K562 (cell line): ENCODE measurements around the gene BRCC3. TPM values are rescaled to one million over a fixed set of nuclear protein-coding genes. Genes with fewer than 3 reads are reported as not detected.

Source experiments
- ATAC-seq: fragments of 200-7000 bp; cut with Tn5 transposase; 3 replicates; pipeline ENCODE4 v1.9.1; 2020; ENCODE audit warnings: moderate library complexity
- BruUV-seq: library from RNA; stranded (reverse); fragments of 400-500 nt; replicated peaks from 2 replicates; lab custom pipeline; 2021; lab: Mats Ljungman, UMichigan
- CTCF ChIA-PET: fragments of 300-600 bp; formaldehyde crosslinking; extraction: SDS; loops from one replicate; lab custom pipeline; 2021; ENCODE audit warnings: low intra/inter-chr PET ratio; lab: Yijun Ruan, JAX
- POLR2A ChIA-PET: fragments of 300-600, 350-650 bp; sonication (Branson Sonifier 250); formaldehyde crosslinking; extraction: SDS; loops from one replicate; lab custom pipeline; 2021; ENCODE audit warnings: antibody characterized with exemption, inconsistent platforms; lab: Yijun Ruan, JAX
- DNase-seq, 4 experiments: peaks; one replicate each; pipeline versions ENCODE4 v3.0.0 to v3.0.0-alpha.2; 2011 to 2018; ENCODE audit warnings: low spot score in 3 of 4, mixed read lengths in 3 of 4; ENCODE audit errors: extremely low read depth in 1 of 4
- FAIRE-seq: peaks from 2 replicates; lab custom pipeline; 2011; peaks lifted over from hg19 to GRCh38; lab: Jason Lieb, UNC
- H2AFZ ChIP-seq: 2 replicates; pipeline ENCODE4 v1.6.0; 2011; ENCODE audit warnings: low read depth, low read length, control low read depth, inconsistent platforms
- H3K27ac ChIP-seq: fragments of 200-600 bp; 3 replicates; pipeline ENCODE4 v1.8.0; 2011; ENCODE audit warnings: low read depth, mild to moderate bottlenecking, control low read depth, inconsistent platforms, low read length, moderate library complexity, mixed read lengths; ENCODE audit errors: extremely low read depth
- H3K27me3 ChIP-seq, 2 experiments: fragments of 300-600 bp in 1 of 2; 2 replicates in 1 of 2; 3 replicates in 1 of 2; pipeline versions ENCODE4 v1.6.0 to v1.8.0; 2011; ENCODE audit warnings: inconsistent platforms in 2 of 2, low read length in 2 of 2, mild to moderate bottlenecking in 1 of 2, mixed read lengths in 1 of 2, moderate library complexity in 1 of 2; ENCODE audit not compliant: control insufficient read depth in 2 of 2, insufficient read depth in 2 of 2
- H3K36me3 ChIP-seq: fragments of 300-600 bp; 3 replicates; pipeline ENCODE4 v1.8.0; 2011; ENCODE audit warnings: mild to moderate bottlenecking, low read length, inconsistent platforms; ENCODE audit not compliant: control insufficient read depth, insufficient read depth
- H3K4me1 ChIP-seq, 2 experiments: fragments of 200-600 bp in 1 of 2; replicated peaks in 1 of 2; 2 replicates in 1 of 2; 3 replicates in 1 of 2; pipeline versions ENCODE4 v1.5.1 to v1.8.0; 2011; ENCODE audit warnings: inconsistent platforms in 2 of 2, low read length in 2 of 2, mild to moderate bottlenecking in 1 of 2, mixed read lengths in 1 of 2, moderate library complexity in 1 of 2; ENCODE audit not compliant: control insufficient read depth in 2 of 2, insufficient read depth in 2 of 2
- H3K4me2 ChIP-seq: 2 replicates; pipeline ENCODE4 v1.6.1; 2011; ENCODE audit warnings: low read length, control low read depth, inconsistent platforms, mixed read lengths; ENCODE audit not compliant: insufficient read depth
- H3K4me3 ChIP-seq: fragments of 200-600 bp; sonication (generic), shearing (Covaris generic); 2 replicates; pipeline ENCODE4 v1.5.1; 2016; ENCODE audit warnings: control low read depth, inconsistent platforms
- H3K79me2 ChIP-seq: fragments of 200-600 bp; 3 replicates; pipeline ENCODE4 v1.8.0; 2011; ENCODE audit warnings: low read length, inconsistent platforms; ENCODE audit not compliant: control insufficient read depth, insufficient read depth
- H3K9ac ChIP-seq, 2 experiments: 2 replicates each; pipeline versions ENCODE4 v1.6.0 to v1.6.1; 2011; ENCODE audit warnings: low read depth in 2 of 2, low read length in 2 of 2, control low read depth in 1 of 2, inconsistent platforms in 1 of 2, mild to moderate bottlenecking in 1 of 2, mixed read lengths in 1 of 2; ENCODE audit not compliant: insufficient read depth in 1 of 2
- H3K9me1 ChIP-seq: one replicate; pipeline ENCODE4 v1.6.0; 2011; ENCODE audit warnings: inconsistent platforms, mild to moderate bottlenecking, low read length, moderate library complexity; ENCODE audit not compliant: control insufficient read depth, insufficient read depth
- H3K9me3 ChIP-seq: replicated peaks from 2 replicates; pipeline ENCODE4 v1.5.1; 2011; ENCODE audit warnings: low read depth, low read length, inconsistent platforms; ENCODE audit not compliant: control insufficient read depth, insufficient read depth
- H4K20me1 ChIP-seq: replicated peaks from 2 replicates; pipeline ENCODE4 v1.6.1; 2011; ENCODE audit warnings: low read length, inconsistent platforms, mixed read lengths; ENCODE audit not compliant: control insufficient read depth, insufficient read depth
- NFIX ChIP-seq: fragments of 250-450 bp; sonication (Bioruptor Pico); IDR thresholded peaks from 2 replicates; pipeline ENCODE4 v1.4.0; 2020; ENCODE audit warnings: low read depth, mild to moderate bottlenecking, moderate library complexity
- RBM25 ChIP-seq: fragments of 200-400 bp; formaldehyde crosslinking; IDR thresholded peaks from 2 replicates; pipeline ENCODE4 v1.6.1; 2018; ENCODE audit warnings: low read length, low read depth, moderate library complexity; ENCODE audit not compliant: severe bottlenecking
- RNF2 ChIP-seq: sonication (generic); IDR thresholded peaks from 2 replicates; pipeline ENCODE4 v1.6.1; 2016
- SMARCE1 ChIP-seq: fragments of 450-650 bp; IDR thresholded peaks from 2 replicates; pipeline ENCODE4 v1.7.1; 2016; ENCODE audit warnings: mild to moderate bottlenecking
- STAG1 ChIP-seq: sonication (generic); formaldehyde crosslinking; IDR thresholded peaks from 2 replicates; pipeline ENCODE4 v1.5.0; 2020; ENCODE audit warnings: missing genetic modification reagents, borderline replicate concordance
- TCF15 ChIP-seq: fragments of 250-450 bp; sonication (Bioruptor Pico); IDR thresholded peaks from 2 replicates; pipeline ENCODE4 v1.8.0; 2022; ENCODE audit warnings: moderate library complexity, mild to moderate bottlenecking, inconsistent platforms
- ZFP36 ChIP-seq: fragments of 150-350 bp; IDR thresholded peaks from 2 replicates; pipeline ENCODE4 v1.6.1; 2018; ENCODE audit warnings: low read length, low read depth; ENCODE audit not compliant: partially characterized antibody
- ZNF232 ChIP-seq: sonication (generic); formaldehyde crosslinking; IDR thresholded peaks from 2 replicates; pipeline ENCODE4 v1.8.0; 2022; ENCODE audit warnings: mild to moderate bottlenecking, missing genetic modification reagents
- ZNF589 ChIP-seq: fragments of 200-800 bp; sonication (Bioruptor generic); IDR thresholded peaks from 2 replicates; pipeline ENCODE4 v1.6.1; 2016; ENCODE audit warnings: low read depth, missing genetic modification characterization, missing compliant biosample characterization
- WGBS: fragments of 100-300 bp; shearing (Covaris generic); methylation state at CpG from one replicate; pipeline ENCODE4 v1.1.6; 2016; ENCODE audit warnings: low coverage, mixed read lengths; ENCODE audit not compliant: insufficient coverage; ENCODE audit errors: missing lambda C conversion rate; 5-methylcytosine and 5-hydroxymethylcytosine counted together
- in situ Hi-C: fragments of 300-500 bp; cut with MboI; formaldehyde crosslinking; loops from 4 replicates; pipeline ENCODE4 v1.15.0; 2018; ENCODE audit warnings: inconsistent platforms, mixed read lengths
- intact Hi-C: fragments of 100-400 bp; cut with micrococcal nuclease; formaldehyde crosslinking; loops from 2 replicates; pipeline ENCODE4 v1.14.2; 2022
- polyA plus RNA-seq, 8 experiments: library from polyadenylated mRNA; depleted of rRNA in 4 of 8; stranded (reverse) in 5 of 8; unstranded in 3 of 8; fragments of >200 nt; fragmentation: Nextera tagmentation in 2 of 8; fragmentation: Illumina TruSeq in 1 of 8; extraction: Ambion mirVana in 2 of 8; extraction: Trizol in 1 of 8; gene quantifications; 2 replicates each; pipeline versions ENCODE4 v1.2.1 to v1.2.3, GENCODE V29; 2011 to 2014; ENCODE audit warnings: inconsistent platforms in 1 of 8, missing spikeins in 1 of 8
- total RNA-seq, 7 experiments: library from RNA; depleted of rRNA in 6 of 7; stranded (reverse); fragments of >200 nt in 6 of 7; fragmentation: Illumina TruSeq in 2 of 7; extraction: Trizol in 2 of 7; gene quantifications; 2 replicates each; pipeline versions ENCODE4 v1.2.1 to v1.2.3, GENCODE V29; 2011 to 2021; ENCODE audit warnings: low replicate concordance in 1 of 7
- TF ChIP-seq, protein P1 (sequence below): fragments of 450-650 bp; IDR thresholded peaks from 2 replicates; pipeline ENCODE4 v1.6.1; 2017; ENCODE audit warnings: antibody characterized with exemption, mild to moderate bottlenecking

The BRCC3 gene
- total and polyA plus RNA-seq, 9 of the 15 experiments (the other 6 are each of a cell fraction or from before 2014, with no cell fraction given), result 9.6 to 44.8 (median 26.7) TPM

GRCh38 chrX:155115174-155115819 is 44.0 kb downstream of the BRCC3 start:
- Histone ChIP-seq H4K20me1 (no peaks in the 10 kb centered on the region), H3K9me1 (no peaks in the 10 kb centered on the region), H3K4me2 (no peak overlapping the region), H3K36me3 (peaks cover 20% of the 10 kb centered on the region; the same call in 2 of the 3 replicates), H3K27ac (no peak overlapping the region), H3K4me3 (no peak overlapping the region), H2AFZ (no peak overlapping the region), H3K4me1 (no peaks in the 10 kb centered on the region), H3K27me3 (no peaks in the 10 kb centered on the region), H3K9ac (no peak overlapping the region), H3K79me2 (no peaks in the 10 kb centered on the region), H3K9me3 (no peaks in the 10 kb centered on the region; the same call in 1 of the 2 replicates)
- FAIRE-seq, result no peak
- ChIA-PET CTCF (no interaction called here), POLR2A (no interaction called here)
- WGBS, result 100% methylated on average over 1 of the region's 1 CpG
- BruUV-seq, result no TSS peak
- intact Hi-C loops, result no loop called here
- in situ Hi-C loops, result no loop called here
- no peak for ATAC-seq
- no peak for DNase-seq
- TF ChIP-seq, protein P1, sequence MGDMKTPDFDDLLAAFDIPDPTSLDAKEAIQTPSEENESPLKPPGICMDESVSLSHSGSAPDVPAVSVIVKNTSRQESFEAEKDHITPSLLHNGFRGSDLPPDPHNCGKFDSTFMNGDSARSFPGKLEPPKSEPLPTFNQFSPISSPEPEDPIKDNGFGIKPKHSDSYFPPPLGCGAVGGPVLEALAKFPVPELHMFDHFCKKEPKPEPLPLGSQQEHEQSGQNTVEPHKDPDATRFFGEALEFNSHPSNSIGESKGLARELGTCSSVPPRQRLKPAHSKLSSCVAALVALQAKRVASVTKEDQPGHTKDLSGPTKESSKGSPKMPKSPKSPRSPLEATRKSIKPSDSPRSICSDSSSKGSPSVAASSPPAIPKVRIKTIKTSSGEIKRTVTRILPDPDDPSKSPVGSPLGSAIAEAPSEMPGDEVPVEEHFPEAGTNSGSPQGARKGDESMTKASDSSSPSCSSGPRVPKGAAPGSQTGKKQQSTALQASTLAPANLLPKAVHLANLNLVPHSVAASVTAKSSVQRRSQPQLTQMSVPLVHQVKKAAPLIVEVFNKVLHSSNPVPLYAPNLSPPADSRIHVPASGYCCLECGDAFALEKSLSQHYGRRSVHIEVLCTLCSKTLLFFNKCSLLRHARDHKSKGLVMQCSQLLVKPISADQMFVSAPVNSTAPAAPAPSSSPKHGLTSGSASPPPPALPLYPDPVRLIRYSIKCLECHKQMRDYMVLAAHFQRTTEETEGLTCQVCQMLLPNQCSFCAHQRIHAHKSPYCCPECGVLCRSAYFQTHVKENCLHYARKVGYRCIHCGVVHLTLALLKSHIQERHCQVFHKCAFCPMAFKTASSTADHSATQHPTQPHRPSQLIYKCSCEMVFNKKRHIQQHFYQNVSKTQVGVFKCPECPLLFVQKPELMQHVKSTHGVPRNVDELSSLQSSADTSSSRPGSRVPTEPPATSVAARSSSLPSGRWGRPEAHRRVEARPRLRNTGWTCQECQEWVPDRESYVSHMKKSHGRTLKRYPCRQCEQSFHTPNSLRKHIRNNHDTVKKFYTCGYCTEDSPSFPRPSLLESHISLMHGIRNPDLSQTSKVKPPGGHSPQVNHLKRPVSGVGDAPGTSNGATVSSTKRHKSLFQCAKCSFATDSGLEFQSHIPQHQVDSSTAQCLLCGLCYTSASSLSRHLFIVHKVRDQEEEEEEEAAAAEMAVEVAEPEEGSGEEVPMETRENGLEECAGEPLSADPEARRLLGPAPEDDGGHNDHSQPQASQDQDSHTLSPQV, result no peak
- TF ChIP-seq ZFP36, result no peak
- TF ChIP-seq TCF15 (CRISPR knock-in tag), result no peak
- TF ChIP-seq RBM25, result no peak
- no peak for TF ChIP-seq NFIX (CRISPR knock-in tag)
- TF ChIP-seq STAG1 (CRISPR knock-in tag), result no peak
- no peak for TF ChIP-seq RNF2
- TF ChIP-seq ZNF232 (CRISPR knock-in tag), result no peak
- TF ChIP-seq SMARCE1, result no peak
- TF ChIP-seq ZNF589 (CRISPR knock-in tag), result no peak
